ENCODE data around the gene BRD7.

GRCh38 chr16:50276801-50277555, 91.8 kb downstream of the BRD7 start:
- TF ChIP-seq ZFP36 (IDR thresholded peaks at IDR 0.05; ENCODE audit: borderline replicate concordance, partially characterized antibody) (no peak), POLR2A (IDR thresholded peaks at IDR 0.05; ENCODE audit: low read length) (no peak), MAX (IDR thresholded peaks at IDR 0.05) (no peak), RAD21 (conservative IDR thresholded peaks at IDR 0.05 in 1 of 2, IDR thresholded peaks at IDR 0.05 in 1 of 2) (no peak), CTCF (IDR thresholded peaks at IDR 0.05) (no peak), BHLHE40 (IDR thresholded peaks at IDR 0.05; ENCODE audit: low read depth, low read length) (no peak), RFX5 (IDR thresholded peaks at IDR 0.05) (no peak), MAFK (IDR thresholded peaks at IDR 0.05; ENCODE audit: partially characterized antibody) (no peak)

Data from A549 (cell line).